HepG2 (cell line): Measurements from ENCODE around the gene TRIM28. TPM values are rescaled to one million over a fixed set of nuclear protein-coding genes. Genes with fewer than 3 reads are reported as not detected.

Experiments used
- BCL6 ChIP-seq: IDR thresholded peaks from 2 replicates; pipeline ENCODE4 v1.6.1; 2016; ENCODE audit warnings: missing genetic modification reagents, missing compliant biosample characterization
- GTF2F1 ChIP-seq: fragments of 150-350 bp; IDR thresholded peaks from 2 replicates; pipeline ENCODE4 v1.6.1; 2014; ENCODE audit warnings: low read length
- HCFC1 ChIP-seq: fragments of 150-350 bp; IDR thresholded peaks from 2 replicates; pipeline ENCODE4 v1.6.1; 2014; ENCODE audit warnings: low read depth, low read length
- KDM6A ChIP-seq: IDR thresholded peaks from 2 replicates; pipeline ENCODE4 v1.6.1; 2016; ENCODE audit warnings: low read depth
- KLF12 ChIP-seq: sonication (generic); formaldehyde crosslinking; IDR thresholded peaks from 2 replicates; pipeline ENCODE4 v1.4.0; 2020; ENCODE audit warnings: missing genetic modification reagents, borderline replicate concordance
- MED1 ChIP-seq: sonication (generic); formaldehyde crosslinking; IDR thresholded peaks from 2 replicates; pipeline ENCODE4 v1.4.0; 2020; ENCODE audit warnings: missing genetic modification reagents
- MTA1 ChIP-seq: sonication (generic); formaldehyde crosslinking; IDR thresholded peaks from 2 replicates; pipeline ENCODE4 v1.4.0; 2020; ENCODE audit warnings: missing genetic modification reagents, mild to moderate bottlenecking, borderline replicate concordance
- PHF20 ChIP-seq: sonication (generic); formaldehyde crosslinking; IDR thresholded peaks from 2 replicates; pipeline ENCODE4 v1.5.0; 2020; ENCODE audit warnings: mild to moderate bottlenecking, missing genetic modification reagents
- SMYD3 ChIP-seq: sonication (generic); formaldehyde crosslinking; IDR thresholded peaks from 2 replicates; pipeline ENCODE4 v1.8.1; 2023; ENCODE audit warnings: mild to moderate bottlenecking, missing genetic modification reagents
- SOX6 ChIP-seq, 2 experiments: fragments of 450-650 bp in 1 of 2; sonication (generic) in 1 of 2; formaldehyde crosslinking in 1 of 2; IDR thresholded peaks; 2 replicates each; pipeline versions ENCODE4 v1.4.0 to v1.6.1; 2017 to 2020; ENCODE audit warnings: antibody characterized with exemption in 1 of 2, mild to moderate bottlenecking in 1 of 2, missing genetic modification reagents in 1 of 2
- TAF1 ChIP-seq: sonication (generic); formaldehyde crosslinking; IDR thresholded peaks from 2 replicates; pipeline ENCODE4 v1.4.0; 2020; ENCODE audit warnings: missing genetic modification reagents
- TARDBP ChIP-seq: sonication (generic); formaldehyde crosslinking; IDR thresholded peaks from 2 replicates; pipeline ENCODE4 v1.8.0; 2022; ENCODE audit warnings: mild to moderate bottlenecking, missing genetic modification reagents
- ZBTB7A ChIP-seq: sonication (generic); formaldehyde crosslinking; IDR thresholded peaks from 2 replicates; pipeline ENCODE4 v1.8.0; 2022; ENCODE audit warnings: mild to moderate bottlenecking, missing genetic modification reagents
- ZFP91 ChIP-seq: sonication (generic); formaldehyde crosslinking; IDR thresholded peaks from 2 replicates; pipeline ENCODE4 v1.9.0; 2022; ENCODE audit warnings: missing genetic modification reagents, mild to moderate bottlenecking, borderline replicate concordance
- ZMYM3 ChIP-seq: sonication (generic); formaldehyde crosslinking; IDR thresholded peaks from 2 replicates; pipeline ENCODE4 v1.5.1; 2020; ENCODE audit warnings: mild to moderate bottlenecking, missing genetic modification reagents
- ZNF510 ChIP-seq: sonication (generic); formaldehyde crosslinking; IDR thresholded peaks from 2 replicates; pipeline ENCODE4 v1.4.0; 2020; ENCODE audit warnings: low read depth, mild to moderate bottlenecking, missing genetic modification reagents
- ZNF761 ChIP-seq: sonication (generic); formaldehyde crosslinking; conservative IDR thresholded peaks from 2 replicates; pipeline ENCODE4 v1.4.0; 2020; ENCODE audit warnings: mild to moderate bottlenecking, missing genetic modification reagents
- ZSCAN22 ChIP-seq: sonication (generic); formaldehyde crosslinking; IDR thresholded peaks from 2 replicates; pipeline ENCODE4 v1.4.0; 2020; ENCODE audit warnings: mild to moderate bottlenecking, missing genetic modification reagents
- polyA plus RNA-seq, 8 experiments: library from polyadenylated mRNA; depleted of rRNA in 3 of 8; stranded (reverse) in 7 of 8; unstranded in 1 of 8; fragments of >200 nt; fragmentation: Illumina TruSeq in 4 of 8; extraction: Trizol in 4 of 8; gene quantifications; 2 replicates each; pipeline versions ENCODE4 v1.2.1 to v1.2.3, GENCODE V29; 2011 to 2016; ENCODE audit warnings: low read depth in 4 of 8, missing spikeins in 1 of 8, mixed read lengths in 1 of 8; ENCODE audit not compliant: insufficient read depth in 1 of 8
- total RNA-seq, 5 experiments: library from RNA; depleted of rRNA; stranded (reverse); fragments of >200 nt; fragmentation: Illumina TruSeq; extraction: Trizol; gene quantifications; 2 replicates each; pipeline ENCODE4 v1.2.3, GENCODE V29; 2016; ENCODE audit warnings: low read depth in 1 of 5
- TF ChIP-seq, protein P1 (sequence below): sonication (generic); formaldehyde crosslinking; IDR thresholded peaks from 2 replicates; pipeline ENCODE4 v1.4.0; 2020; ENCODE audit warnings: mild to moderate bottlenecking, missing genetic modification reagents
- TF ChIP-seq, protein P2 (sequence below): sonication (generic); formaldehyde crosslinking; IDR thresholded peaks from 2 replicates; pipeline ENCODE4 v1.4.0; 2020; ENCODE audit warnings: missing genetic modification reagents
- TF ChIP-seq, protein P3 (sequence below): sonication (generic); formaldehyde crosslinking; IDR thresholded peaks from 2 replicates; pipeline ENCODE4 v1.4.0; 2020; ENCODE audit warnings: missing genetic modification reagents

TRIM28 gene
- total and polyA plus RNA-seq, 2 of the 13 experiments (the other 11 are each of a cell fraction or from before 2014, with no cell fraction given), result 361 to 439 TPM

- TF ChIP-seq, protein P1, sequence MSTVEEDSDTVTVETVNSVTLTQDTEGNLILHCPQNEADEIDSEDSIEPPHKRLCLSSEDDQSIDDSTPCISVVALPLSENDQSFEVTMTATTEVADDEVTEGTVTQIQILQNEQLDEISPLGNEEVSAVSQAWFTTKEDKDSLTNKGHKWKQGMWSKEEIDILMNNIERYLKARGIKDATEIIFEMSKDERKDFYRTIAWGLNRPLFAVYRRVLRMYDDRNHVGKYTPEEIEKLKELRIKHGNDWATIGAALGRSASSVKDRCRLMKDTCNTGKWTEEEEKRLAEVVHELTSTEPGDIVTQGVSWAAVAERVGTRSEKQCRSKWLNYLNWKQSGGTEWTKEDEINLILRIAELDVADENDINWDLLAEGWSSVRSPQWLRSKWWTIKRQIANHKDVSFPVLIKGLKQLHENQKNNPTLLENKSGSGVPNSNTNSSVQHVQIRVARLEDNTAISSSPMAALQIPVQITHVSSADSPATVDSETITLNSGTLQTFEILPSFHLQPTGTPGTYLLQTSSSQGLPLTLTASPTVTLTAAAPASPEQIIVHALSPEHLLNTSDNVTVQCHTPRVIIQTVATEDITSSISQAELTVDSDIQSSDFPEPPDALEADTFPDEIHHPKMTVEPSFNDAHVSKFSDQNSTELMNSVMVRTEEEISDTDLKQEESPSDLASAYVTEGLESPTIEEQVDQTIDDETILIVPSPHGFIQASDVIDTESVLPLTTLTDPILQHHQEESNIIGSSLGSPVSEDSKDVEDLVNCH (CRISPR knock-in tag), result no peak
- TF ChIP-seq TARDBP (CRISPR knock-in tag), result 0 out of 2 replicates have a peak, but pooled peaks have one; percentile 28
- TF ChIP-seq, protein P2, sequence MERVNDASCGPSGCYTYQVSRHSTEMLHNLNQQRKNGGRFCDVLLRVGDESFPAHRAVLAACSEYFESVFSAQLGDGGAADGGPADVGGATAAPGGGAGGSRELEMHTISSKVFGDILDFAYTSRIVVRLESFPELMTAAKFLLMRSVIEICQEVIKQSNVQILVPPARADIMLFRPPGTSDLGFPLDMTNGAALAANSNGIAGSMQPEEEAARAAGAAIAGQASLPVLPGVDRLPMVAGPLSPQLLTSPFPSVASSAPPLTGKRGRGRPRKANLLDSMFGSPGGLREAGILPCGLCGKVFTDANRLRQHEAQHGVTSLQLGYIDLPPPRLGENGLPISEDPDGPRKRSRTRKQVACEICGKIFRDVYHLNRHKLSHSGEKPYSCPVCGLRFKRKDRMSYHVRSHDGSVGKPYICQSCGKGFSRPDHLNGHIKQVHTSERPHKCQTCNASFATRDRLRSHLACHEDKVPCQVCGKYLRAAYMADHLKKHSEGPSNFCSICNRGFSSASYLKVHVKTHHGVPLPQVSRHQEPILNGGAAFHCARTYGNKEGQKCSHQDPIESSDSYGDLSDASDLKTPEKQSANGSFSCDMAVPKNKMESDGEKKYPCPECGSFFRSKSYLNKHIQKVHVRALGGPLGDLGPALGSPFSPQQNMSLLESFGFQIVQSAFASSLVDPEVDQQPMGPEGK (CRISPR knock-in tag), result peak; percentile 55
- no peak for TF ChIP-seq ZMYM3 (CRISPR knock-in tag)
- TF ChIP-seq ZBTB7A (CRISPR knock-in tag), result peak; percentile 82
- 0 out of 2 replicates have a peak, but pooled peaks have one; percentile 19 for TF ChIP-seq PHF20 (CRISPR knock-in tag)
- TF ChIP-seq BCL6, result no peak
- peak; percentile 98 for TF ChIP-seq ZSCAN22 (CRISPR knock-in tag)
- TF ChIP-seq, protein P3, sequence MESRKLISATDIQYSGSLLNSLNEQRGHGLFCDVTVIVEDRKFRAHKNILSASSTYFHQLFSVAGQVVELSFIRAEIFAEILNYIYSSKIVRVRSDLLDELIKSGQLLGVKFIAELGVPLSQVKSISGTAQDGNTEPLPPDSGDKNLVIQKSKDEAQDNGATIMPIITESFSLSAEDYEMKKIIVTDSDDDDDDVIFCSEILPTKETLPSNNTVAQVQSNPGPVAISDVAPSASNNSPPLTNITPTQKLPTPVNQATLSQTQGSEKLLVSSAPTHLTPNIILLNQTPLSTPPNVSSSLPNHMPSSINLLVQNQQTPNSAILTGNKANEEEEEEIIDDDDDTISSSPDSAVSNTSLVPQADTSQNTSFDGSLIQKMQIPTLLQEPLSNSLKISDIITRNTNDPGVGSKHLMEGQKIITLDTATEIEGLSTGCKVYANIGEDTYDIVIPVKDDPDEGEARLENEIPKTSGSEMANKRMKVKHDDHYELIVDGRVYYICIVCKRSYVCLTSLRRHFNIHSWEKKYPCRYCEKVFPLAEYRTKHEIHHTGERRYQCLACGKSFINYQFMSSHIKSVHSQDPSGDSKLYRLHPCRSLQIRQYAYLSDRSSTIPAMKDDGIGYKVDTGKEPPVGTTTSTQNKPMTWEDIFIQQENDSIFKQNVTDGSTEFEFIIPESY (CRISPR knock-in tag), result peak; percentile 20; the same call in 1 of the 2 replicates
- TF ChIP-seq MED1, result no peak
- no peak for TF ChIP-seq TAF1 (CRISPR knock-in tag)
- 0 out of 2 replicates have a peak, but pooled peaks have one; percentile 33 for TF ChIP-seq SMYD3
- TF ChIP-seq ZNF510 (CRISPR knock-in tag), result no peak
- no peak for TF ChIP-seq GTF2F1
- TF ChIP-seq MTA1 (CRISPR knock-in tag), result 0 out of 2 replicates have a peak, but pooled peaks have one; percentile 25
- no peak for TF ChIP-seq ZFP91 (CRISPR knock-in tag)
- TF ChIP-seq HCFC1, result no peak
- TF ChIP-seq ZNF761 (CRISPR knock-in tag), result no peak
- no peak for TF ChIP-seq KDM6A (CRISPR knock-in tag)
- TF ChIP-seq SOX6 (IDR thresholded peaks at IDR 0.05), result no peak
- TF ChIP-seq SOX6 (CRISPR knock-in tag; IDR thresholded peaks at IDR 0.05), result peak; percentile 92
- TF ChIP-seq KLF12, result peak; percentile 34; the same call in 1 of the 2 replicates
Measured at GRCh38 chr19:58538257-58539168, 5.4 kb upstream of the TRIM28 start (continued).
